Central memory CD4-positive, alpha-beta T cell (primary cell): Measurements from ENCODE around the gene FTL.

Source experiments
- DNase-seq: peaks from one replicate; pipeline ENCODE4 v3.0.0; 2022

Gene FTL

GRCh38 chr19:48993175-48994034 is 28.3 kb downstream of the FTL start, which contains the start of the genes GYS1 and RUVBL2:
Gene GYS1, minus strand, starts transcription at chr19:48993309. Its CDS starts 197 bp downstream, at chr19:48993112.
Gene RUVBL2, plus strand, starts transcription at chr19:48993887. Its CDS starts 25 bp downstream, at chr19:48993912.
- DNase-seq = peak; percentile 99

- no peak for DNase-seq
Measured at GRCh38 chr19:48994035-48994386, 28.9 kb downstream of the FTL start.

GRCh38 chr19:48997972-48998371 is 32.9 kb downstream of the FTL start:
- DNase-seq = peak; percentile 18

GRCh38 chr19:48999481-49000325 is 34.6 kb downstream of the FTL start:
- peak; percentile 60 for DNase-seq

GRCh38 chr19:49004133-49004532 is 39.0 kb downstream of the FTL start:
- no peak for DNase-seq

- DNase-seq = no peak
Measured at GRCh38 chr19:49004964-49005614, 40.0 kb downstream of the FTL start.

GRCh38 chr19:49006905-49007304 is 41.8 kb downstream of the FTL start:
- no peak for DNase-seq

- DNase-seq = no peak
Measured at GRCh38 chr19:49009828-49010227, 44.7 kb downstream of the FTL start.

GRCh38 chr19:49010453-49010852 is 45.3 kb downstream of the FTL start:
- DNase-seq = no peak

GRCh38 chr19:49011194-49011593 is 46.1 kb downstream of the FTL start:
- DNase-seq = no peak

GRCh38 chr19:49014123-49014869 is 49.2 kb downstream of the FTL start:
- no peak for DNase-seq

GRCh38 chr19:49014870-49015255 is 49.8 kb downstream of the FTL start:
- DNase-seq = no peak

GRCh38 chr19:49016067-49016839 is 51.1 kb downstream of the FTL start:
- no peak for DNase-seq
